Duodenal mucosa (tissue), 2 donors: ENCODE measurements around the gene ZMYM1.

Experiments
- H3K27ac ChIP-seq: one replicate; pipeline ENCODE4 v1.7.0; 2013; ENCODE audit warnings: low read depth, low read length
- H3K27me3 ChIP-seq, 2 donors: one replicate each; pipeline ENCODE4 v1.7.0; 2013; ENCODE audit warnings: low read length in 2 of 2, control low read depth in 1 of 2; ENCODE audit not compliant: insufficient read depth in 2 of 2, control insufficient read depth in 1 of 2
- H3K36me3 ChIP-seq, 2 donors: one replicate each; pipeline ENCODE4 v1.7.0; 2013; ENCODE audit warnings: low read length in 2 of 2, control low read depth in 1 of 2; ENCODE audit not compliant: insufficient read depth in 2 of 2, control insufficient read depth in 1 of 2
- H3K4me1 ChIP-seq, 2 donors: one replicate each; pipeline ENCODE4 v1.7.0; 2013; ENCODE audit warnings: low read length in 2 of 2, control low read depth in 1 of 2; ENCODE audit not compliant: insufficient read depth in 2 of 2, control insufficient read depth in 1 of 2
- H3K4me3 ChIP-seq, 2 donors: one replicate each; pipeline ENCODE4 v1.7.0; 2013; ENCODE audit warnings: low read length in 2 of 2, low read depth in 1 of 2
- H3K9ac ChIP-seq, 2 donors: one replicate each; pipeline ENCODE4 v1.7.0; 2013; ENCODE audit warnings: low read length in 2 of 2, low read depth in 1 of 2
- H3K9me3 ChIP-seq, 2 donors: one replicate each; pipeline ENCODE4 v1.7.0; 2013; ENCODE audit warnings: low read length in 2 of 2, control low read depth in 1 of 2; ENCODE audit not compliant: control insufficient read depth in 1 of 2

ZMYM1 gene

GRCh38 chr1:35164893-35165292 lies 85.7 kb downstream of the ZMYM1 start:
- Histone ChIP-seq H3K27ac (no peak overlapping the region), H3K27me3 (no peaks in the 10 kb centered on the region), H3K36me3 (no peaks in the 10 kb centered on the region), H3K9me3 (peaks cover 6 to 7% of the 10 kb centered on the region in 2 donors), H3K4me1 (no peaks in the 10 kb centered on the region), H3K4me3 (no peak overlapping the region), H3K9ac (no peak overlapping the region)
